ENCODE measurements around the gene PNPLA2. TPM values are rescaled to one million over a fixed set of nuclear protein-coding genes. Genes with fewer than 3 reads are reported as not detected.

Gene PNPLA2
- total RNA-seq, 4 donors from 2014 or later = 71.8 to 254 (median 163) TPM

- H3K4me3 ChIP-seq = no peak overlapping the region
- H3K4me1 ChIP-seq = peaks cover 0 to 36% (median 18%) of the 10 kb centered on the region in 4 donors
- DNase-seq = no peak
- TF ChIP-seq CTCF (IDR thresholded peaks at IDR 0.05) = peak in 1 of 6 experiments; percentile 11
- no peak for TF ChIP-seq POLR2A (IDR thresholded peaks at IDR 0.05)
- no peaks in the 10 kb centered on the region for H3K36me3 ChIP-seq
- H3K9me3 ChIP-seq = no peaks in the 10 kb centered on the region
- H3K27me3 ChIP-seq = peaks cover 0 to 10% of the 10 kb centered on the region in 2 donors
- no peak overlapping the region for H3K27ac ChIP-seq
These were observed 32.4 kb downstream of the PNPLA2 start for GRCh38 chr11:850775-851763.

GRCh38 chr11:852762-853161, 34.0 kb downstream of the PNPLA2 start:
- Histone ChIP-seq H3K9me3 (no peaks in the 10 kb centered on the region), H3K36me3 (no peaks in the 10 kb centered on the region), H3K4me3 (no peak overlapping the region), H3K27ac (no peak overlapping the region), H3K4me1 (peaks cover 0 to 34% (median 15%) of the 10 kb centered on the region in 4 donors), H3K27me3 (peaks cover 0 to 10% of the 10 kb centered on the region in 2 donors)
- no peak for DNase-seq
- no peak for TF ChIP-seq CTCF (IDR thresholded peaks at IDR 0.05)
- no peak for TF ChIP-seq POLR2A (IDR thresholded peaks at IDR 0.05)

GRCh38 chr11:853682-854448, 35.2 kb downstream of the PNPLA2 start:
- DNase-seq = no peak
- no peak overlapping the region for H3K4me3 ChIP-seq
- TF ChIP-seq POLR2A (IDR thresholded peaks at IDR 0.05) = no peak
- no peak for TF ChIP-seq CTCF (IDR thresholded peaks at IDR 0.05)
- H3K27ac ChIP-seq = no peak overlapping the region
- H3K9me3 ChIP-seq = no peaks in the 10 kb centered on the region
- peaks cover 0 to 6% of the 10 kb centered on the region in 2 donors for H3K27me3 ChIP-seq
- peaks cover 0 to 25% (median 8%) of the 10 kb centered on the region in 4 donors for H3K4me1 ChIP-seq
- no peaks in the 10 kb centered on the region for H3K36me3 ChIP-seq

- H3K36me3 ChIP-seq = no peaks in the 10 kb centered on the region
- H3K27ac ChIP-seq = no peak overlapping the region
- no peak for DNase-seq
- H3K4me1 ChIP-seq = peaks cover 0 to 27% (median 2%) of the 10 kb centered on the region in 4 donors
- no peak overlapping the region for H3K4me3 ChIP-seq
- TF ChIP-seq POLR2A (IDR thresholded peaks at IDR 0.05) (no peak), CTCF (IDR thresholded peaks at IDR 0.05) (no peak)
- H3K27me3 ChIP-seq = no peaks in the 10 kb centered on the region
- no peaks in the 10 kb centered on the region for H3K9me3 ChIP-seq
These were observed 36.1 kb downstream of the PNPLA2 start for GRCh38 chr11:854601-855329.

GRCh38 chr11:855330-855674, 36.6 kb downstream of the PNPLA2 start:
- no peak for TF ChIP-seq POLR2A (IDR thresholded peaks at IDR 0.05)
- no peak for TF ChIP-seq CTCF (IDR thresholded peaks at IDR 0.05)
- Histone ChIP-seq H3K4me3 (no peak overlapping the region), H3K9me3 (no peaks in the 10 kb centered on the region), H3K27ac (no peak overlapping the region), H3K27me3 (no peaks in the 10 kb centered on the region), H3K36me3 (no peaks in the 10 kb centered on the region), H3K4me1 (peaks cover 0 to 27% (median 0%) of the 10 kb centered on the region in 4 donors)
- DNase-seq = no peak

Measured in Peyer's patch (tissue), 4 donors.